ENCODE data around the gene GLUD2.
A peak's percentile ranks its signal among the peaks of the same experiment; 100 is the strongest.
"Not testable (repeated sequence)": the region's sequence is repeated elsewhere in the genome, so short reads cannot be mapped to it uniquely, and the experiment has no call there.

Gene GLUD2

DNA sequence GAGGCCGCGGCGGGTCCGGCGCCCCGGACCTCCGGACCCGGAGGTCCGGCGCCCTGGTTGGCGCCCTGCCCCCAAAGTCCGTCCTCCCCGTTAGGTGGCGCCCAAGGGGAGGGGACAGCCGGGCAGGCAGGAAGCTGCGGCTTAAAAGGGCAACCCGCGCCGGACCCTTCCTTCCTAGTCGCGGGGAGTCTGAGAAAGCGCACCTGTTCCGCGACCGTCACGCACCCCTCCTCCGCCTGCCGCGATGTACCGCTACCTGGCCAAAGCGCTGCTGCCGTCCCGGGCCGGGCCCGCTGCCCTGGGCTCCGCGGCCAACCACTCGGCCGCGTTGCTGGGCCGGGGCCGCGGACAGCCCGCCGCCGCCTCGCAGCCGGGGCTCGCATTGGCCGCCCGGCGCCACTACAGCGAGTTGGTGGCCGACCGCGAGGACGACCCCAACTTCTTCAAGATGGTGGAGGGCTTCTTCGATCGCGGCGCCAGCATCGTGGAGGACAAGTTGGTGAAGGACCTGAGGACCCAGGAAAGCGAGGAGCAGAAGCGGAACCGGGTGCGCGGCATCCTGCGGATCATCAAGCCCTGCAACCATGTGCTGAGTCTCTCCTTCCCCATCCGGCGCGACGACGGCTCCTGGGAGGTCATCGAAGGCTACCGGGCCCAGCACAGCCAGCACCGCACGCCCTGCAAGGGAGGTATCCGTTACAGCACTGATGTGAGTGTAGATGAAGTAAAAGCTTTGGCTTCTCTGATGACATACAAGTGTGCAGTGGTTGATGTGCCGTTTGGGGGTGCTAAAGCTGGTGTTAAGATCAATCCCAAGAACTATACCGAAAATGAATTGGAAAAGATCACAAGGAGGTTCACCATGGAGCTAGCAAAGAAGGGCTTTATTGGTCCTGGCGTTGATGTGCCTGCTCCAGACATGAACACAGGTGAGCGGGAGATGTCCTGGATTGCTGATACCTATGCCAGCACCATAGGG, at the start of gene GLUD2:
GLUD2 (plus strand) TSS at position 170 of the 979 bp plus-strand sequence; CDS start at position 245, 75 bp downstream.
- CTCF ChIA-PET: interaction anchor here (0.6 to 0.9 kb wide), 5 partner anchors 9 to 937 kb away, joined by 3 to 4 read pairs (median 3); no protein-coding TSS in a partner anchor
- POLR2A ChIA-PET (ENCODE audit: low non-redundant PET); H3K27ac ChIP-seq; DNase-seq (ENCODE audit: low spot score): not testable (repeated sequence)
- TF ChIP-seq CTCF (conservative IDR thresholded peaks at IDR 0.05; ENCODE audit: low read depth): 0 out of 2 replicates have a peak, but pooled peaks have one; percentile 17

DNA sequence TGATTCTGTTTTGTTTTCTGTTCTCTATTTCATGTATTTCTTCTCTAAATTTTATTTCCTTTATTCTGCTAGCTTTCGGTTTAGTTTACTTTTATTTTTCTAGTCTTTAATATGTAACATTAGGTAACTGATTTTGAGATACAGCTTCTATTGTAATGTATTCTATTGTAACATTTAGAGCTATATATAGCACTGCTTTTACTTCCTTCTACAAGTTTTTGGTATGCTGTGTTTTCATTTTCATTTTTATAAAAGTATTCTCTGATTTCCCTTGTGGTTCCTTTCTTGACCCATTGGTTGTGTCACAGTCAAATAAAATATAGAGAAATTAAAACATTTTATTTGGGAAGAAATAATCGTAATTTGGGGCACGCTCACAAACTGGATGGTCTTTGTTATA, 48.0 kb upstream of the GLUD2 start:
- CTCF ChIA-PET: no interaction called here
- no peak for DNase-seq (ENCODE audit: low spot score)
- no peak for TF ChIP-seq CTCF (conservative IDR thresholded peaks at IDR 0.05; ENCODE audit: low read depth)
- no peak overlapping the region for H3K27ac ChIP-seq
- POLR2A ChIA-PET (ENCODE audit: low non-redundant PET): no interaction called here

- POLR2A ChIA-PET (ENCODE audit: low non-redundant PET): no interaction called here
- TF ChIP-seq CTCF (conservative IDR thresholded peaks at IDR 0.05; ENCODE audit: low read depth): no peak
- H3K27ac ChIP-seq: no peak overlapping the region
- CTCF ChIA-PET: interaction anchor here (0.6 kb wide), 1 partner anchor 50 kb away, joined by 7 read pairs; no protein-coding TSS in a partner anchor
- DNase-seq (ENCODE audit: low spot score): peak; percentile 8
Measured at GRCh38 chrX:121000589-121000988, 46.8 kb upstream of the GLUD2 start.

DNA sequence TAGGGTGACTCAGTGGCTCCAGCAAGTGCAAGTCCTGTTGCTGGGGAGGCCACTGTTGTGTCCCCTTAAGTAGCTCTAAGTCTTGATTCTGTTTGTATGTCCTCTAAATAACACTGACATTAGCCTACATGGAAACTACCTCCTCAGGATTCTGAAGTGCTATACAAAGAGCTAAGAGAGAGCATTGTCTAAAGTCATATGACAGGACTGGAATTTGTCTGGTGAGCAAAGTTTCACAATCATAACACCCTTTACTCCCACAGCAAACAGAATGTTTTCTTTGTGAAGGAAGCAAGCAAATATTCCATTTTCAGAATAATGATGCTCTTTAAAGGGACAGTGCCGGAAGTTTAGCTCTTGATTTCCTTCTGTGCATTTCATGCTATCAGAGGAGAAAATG, 38.5 kb upstream of the GLUD2 start:
- ChIA-PET CTCF (no interaction called here), POLR2A (ENCODE audit: low non-redundant PET) (no interaction called here)
- DNase-seq (ENCODE audit: low spot score): no peak
- no peak overlapping the region for H3K27ac ChIP-seq
- no peak for TF ChIP-seq CTCF (conservative IDR thresholded peaks at IDR 0.05; ENCODE audit: low read depth)

GRCh38 chrX:121009764-121010163, 37.6 kb upstream of the GLUD2 start:
- no peak for DNase-seq (ENCODE audit: low spot score)
- ChIA-PET POLR2A (ENCODE audit: low non-redundant PET) (no interaction called here), CTCF (no interaction called here)
- H3K27ac ChIP-seq: no peak overlapping the region
- TF ChIP-seq CTCF (conservative IDR thresholded peaks at IDR 0.05; ENCODE audit: low read depth): no peak

GRCh38 chrX:121010218-121010617, 37.2 kb upstream of the GLUD2 start:
- CTCF ChIA-PET: no interaction called here
- POLR2A ChIA-PET (ENCODE audit: low non-redundant PET): no interaction called here
- H3K27ac ChIP-seq: no peak overlapping the region
- no peak for DNase-seq (ENCODE audit: low spot score)
- no peak for TF ChIP-seq CTCF (conservative IDR thresholded peaks at IDR 0.05; ENCODE audit: low read depth)
